HG02938 (cell line): Measurements from ENCODE around the gene DOCK4.

Source experiments
- ATAC-seq: cut with Tn5 transposase; IDR thresholded peaks from one replicate; pipeline ENCODE4 v1.9.1; 2021; ENCODE audit warnings: mild to moderate bottlenecking, moderate library complexity; ENCODE audit not compliant: unreplicated experiment

Gene DOCK4

DNA sequence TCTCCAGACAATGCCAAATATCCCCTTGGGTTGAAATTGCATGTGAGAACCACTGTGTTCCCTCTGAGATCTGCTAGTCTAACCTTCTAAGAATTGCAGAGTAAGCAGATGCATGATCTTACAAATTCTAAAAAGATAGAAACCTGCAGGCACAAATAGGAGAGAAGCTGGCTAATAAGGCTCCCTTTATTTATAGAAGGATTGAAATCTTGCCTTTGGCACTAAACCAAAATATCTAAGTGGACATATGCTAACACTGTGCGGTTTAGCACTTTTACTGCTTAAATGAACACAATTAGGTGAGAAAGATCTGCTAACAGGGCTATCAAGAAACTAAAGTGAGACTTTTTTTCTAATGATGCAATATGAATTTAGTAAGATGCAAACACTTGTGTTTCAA lies 225.5 kb downstream of the DOCK4 start:
- no peak for ATAC-seq

DNA sequence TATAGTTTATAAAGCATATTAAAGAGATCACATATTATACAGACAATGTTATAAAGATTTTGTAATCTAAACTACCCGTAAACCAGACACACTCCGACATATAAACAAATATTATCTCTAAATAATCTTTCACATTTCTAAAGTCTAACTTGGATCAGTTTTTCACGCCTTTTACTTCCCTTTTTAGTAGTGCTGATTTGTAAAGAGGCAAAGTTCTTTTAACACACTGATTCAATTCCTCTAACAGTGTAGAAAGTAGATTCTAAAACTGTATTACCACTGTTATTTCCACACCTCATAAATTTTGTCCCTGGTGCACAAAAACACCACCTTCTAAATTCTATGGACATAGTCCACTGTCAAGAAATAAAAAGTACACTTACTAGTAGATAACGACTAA lies 230.9 kb downstream of the DOCK4 start:
- no peak for ATAC-seq

DNA sequence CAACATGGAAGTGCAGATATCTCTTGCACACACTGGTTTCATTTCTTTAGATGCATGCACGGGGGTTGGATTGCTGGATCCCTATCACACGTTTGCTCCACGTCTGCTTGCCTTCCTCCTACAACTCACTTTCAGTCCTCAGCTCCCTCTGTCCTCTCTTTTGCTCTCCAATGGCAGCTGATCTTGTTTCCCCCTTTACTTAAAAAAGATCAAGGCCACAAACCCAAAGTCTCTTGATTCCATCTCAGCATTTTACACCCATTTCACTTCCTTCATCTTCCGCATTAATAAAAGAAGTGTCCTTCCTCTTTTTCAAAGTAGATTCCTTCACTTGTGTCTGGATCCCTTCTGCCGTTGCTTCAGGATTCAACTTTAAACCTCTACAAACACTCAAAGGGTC lies 245.2 kb downstream of the DOCK4 start:
- ATAC-seq, result no peak

DNA sequence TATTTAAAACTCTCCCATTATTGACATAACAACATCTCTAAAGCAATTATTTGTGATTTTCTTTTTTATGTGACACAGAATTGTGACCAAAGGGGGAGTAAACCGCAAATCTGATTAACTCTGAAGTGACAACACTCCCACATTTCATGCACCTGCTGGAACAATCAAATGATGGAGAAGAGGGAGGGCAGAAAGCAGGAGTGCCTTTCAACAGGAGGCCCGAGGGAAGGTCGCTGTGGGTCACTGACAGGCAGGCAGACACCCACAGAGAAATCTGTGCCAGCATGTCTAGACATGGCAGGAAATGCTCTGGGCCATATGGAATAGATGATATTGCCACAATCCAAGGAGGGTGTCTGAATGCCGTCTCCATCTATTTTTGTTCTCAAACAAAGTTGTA lies 247.3 kb downstream of the DOCK4 start:
- no peak for ATAC-seq

DNA sequence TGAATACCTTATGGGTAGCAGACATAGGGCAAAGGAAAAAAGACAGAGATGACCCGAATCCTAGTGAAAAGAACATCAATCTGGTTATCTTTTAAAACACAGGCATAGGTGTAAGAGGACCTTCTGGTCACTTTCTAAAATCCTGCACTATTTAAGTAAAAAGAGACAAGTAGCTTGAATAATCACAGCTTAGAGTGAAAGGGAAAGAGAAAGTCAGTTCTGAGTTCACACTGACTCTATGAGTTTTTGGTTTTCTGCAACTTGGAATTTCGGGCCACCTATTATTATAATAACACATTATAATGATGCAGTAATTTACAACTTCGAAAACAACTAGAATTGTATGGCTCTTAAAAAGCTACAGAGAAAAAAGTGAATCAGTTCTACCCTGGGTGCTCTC lies 247.8 kb downstream of the DOCK4 start:
- ATAC-seq, result no peak

DNA sequence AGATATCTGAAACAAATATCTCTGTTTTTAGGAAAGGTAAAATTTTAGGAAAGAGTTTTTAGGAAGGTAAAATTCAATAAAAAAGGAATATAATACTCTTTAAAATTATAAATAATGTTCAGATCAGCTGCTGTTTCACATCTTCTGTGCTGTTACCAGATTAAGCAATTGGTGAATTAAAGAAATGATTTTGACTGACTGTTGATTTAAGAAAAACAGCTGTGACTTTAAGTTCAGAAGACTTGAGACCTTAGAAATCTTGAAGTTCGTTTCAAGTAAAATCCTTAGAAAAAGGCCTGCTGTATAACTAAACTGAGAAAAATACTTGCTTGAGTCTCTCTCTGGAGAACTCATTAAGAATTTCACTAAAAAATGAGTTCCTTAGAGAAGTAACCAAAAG lies 250.6 kb downstream of the DOCK4 start:
- ATAC-seq, result no peak

DNA sequence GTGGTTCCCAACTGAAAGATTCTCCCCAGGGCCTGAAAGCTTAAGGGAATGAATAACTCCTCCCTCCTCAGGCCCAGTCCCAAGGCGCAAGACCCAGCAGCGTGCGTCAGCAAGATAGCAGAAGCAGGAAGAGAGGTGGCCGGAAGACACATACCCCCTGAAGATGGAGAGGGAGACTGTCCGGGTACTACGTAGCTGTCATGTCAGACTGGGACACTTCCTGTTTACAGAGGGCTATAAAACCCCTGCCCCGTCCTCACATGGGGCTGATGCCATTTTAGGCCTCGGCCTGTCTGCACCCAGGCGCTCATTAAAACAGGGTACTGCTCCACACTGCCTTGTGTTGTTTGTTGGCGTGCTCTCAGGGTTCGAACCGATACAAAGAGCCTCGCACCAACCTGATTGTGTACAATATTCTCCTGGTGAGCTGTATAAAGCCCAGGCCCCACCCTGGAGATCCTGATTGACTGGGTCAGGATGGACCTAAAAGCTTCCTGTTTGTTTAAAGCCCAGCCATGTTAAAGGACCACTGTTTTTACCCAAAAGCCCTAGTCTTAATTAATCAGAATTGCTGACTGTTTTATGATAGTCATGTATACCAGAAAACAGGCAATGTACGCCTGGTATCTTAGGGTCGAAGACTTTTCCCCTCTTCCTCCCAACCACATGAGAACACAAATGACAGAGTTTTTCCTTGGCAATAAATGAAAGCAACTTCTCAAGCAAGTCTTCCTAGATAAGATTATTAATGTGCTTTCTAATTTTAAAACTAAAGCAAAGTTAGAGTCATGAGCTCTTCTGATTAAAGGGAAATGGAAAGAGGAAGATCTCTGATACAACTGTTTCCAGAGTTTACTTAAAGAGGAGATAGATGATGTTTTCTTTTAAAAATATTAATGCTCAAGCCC lies 251.5 kb downstream of the DOCK4 start:
- no peak for ATAC-seq

DNA sequence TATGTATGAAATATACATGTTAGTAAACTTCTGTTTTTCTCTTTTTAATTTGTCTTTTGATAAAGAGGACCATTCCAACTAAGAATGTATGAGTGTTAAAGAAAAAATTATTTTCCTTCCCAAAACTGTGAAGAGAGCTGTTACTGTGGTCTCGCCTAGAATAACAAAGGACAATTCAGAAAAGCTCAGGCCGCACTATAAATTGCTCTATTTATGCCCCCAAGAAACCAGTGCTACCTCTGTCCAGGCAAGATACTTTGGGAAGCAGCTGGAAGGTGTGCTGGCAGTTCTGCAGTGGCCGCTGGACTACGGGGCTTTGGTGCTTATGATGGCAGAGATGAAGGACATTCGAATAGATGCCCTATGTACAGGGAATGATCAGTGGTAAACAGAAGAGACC lies 252.1 kb downstream of the DOCK4 start:
- ATAC-seq, result no peak

DNA sequence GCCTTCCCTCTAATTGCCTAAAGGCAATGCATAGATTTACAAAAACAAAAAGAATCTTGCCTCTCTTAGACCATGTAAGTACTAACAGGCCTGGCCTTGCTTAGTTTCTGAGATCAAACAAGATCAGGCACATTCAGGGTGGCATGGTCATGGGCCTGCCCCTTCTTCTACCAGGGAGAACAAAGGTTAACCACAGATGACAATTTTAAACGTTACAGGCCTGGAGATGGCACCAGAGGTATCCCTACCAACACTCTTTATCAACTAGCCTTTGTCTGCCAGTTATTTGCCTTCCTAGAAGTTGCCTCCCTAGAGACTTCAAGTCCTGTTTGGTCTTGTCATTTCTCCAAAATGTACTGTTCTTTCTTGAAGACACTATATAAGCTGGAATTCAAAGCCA lies 252.6 kb downstream of the DOCK4 start:
- ATAC-seq, result no peak

DNA sequence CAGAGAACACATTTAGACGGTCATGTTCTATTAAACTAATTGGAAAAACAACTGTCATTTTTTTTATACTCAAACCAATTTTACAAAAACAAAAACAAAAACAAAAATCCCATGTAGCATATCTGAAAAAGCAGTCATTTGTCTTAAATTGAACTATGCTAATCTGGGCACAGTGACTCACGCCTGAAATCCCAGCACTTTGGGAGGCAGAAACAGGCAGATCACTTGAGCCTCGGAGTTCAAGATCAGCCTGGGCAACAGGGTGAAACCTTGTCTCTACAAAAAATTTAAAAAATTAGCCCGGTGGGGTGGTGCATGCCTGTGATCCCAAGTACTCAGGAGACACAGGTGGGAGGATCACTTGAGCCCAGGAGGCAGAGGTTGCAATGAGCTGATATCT lies 253.4 kb downstream of the DOCK4 start:
- ATAC-seq, result no peak

DNA sequence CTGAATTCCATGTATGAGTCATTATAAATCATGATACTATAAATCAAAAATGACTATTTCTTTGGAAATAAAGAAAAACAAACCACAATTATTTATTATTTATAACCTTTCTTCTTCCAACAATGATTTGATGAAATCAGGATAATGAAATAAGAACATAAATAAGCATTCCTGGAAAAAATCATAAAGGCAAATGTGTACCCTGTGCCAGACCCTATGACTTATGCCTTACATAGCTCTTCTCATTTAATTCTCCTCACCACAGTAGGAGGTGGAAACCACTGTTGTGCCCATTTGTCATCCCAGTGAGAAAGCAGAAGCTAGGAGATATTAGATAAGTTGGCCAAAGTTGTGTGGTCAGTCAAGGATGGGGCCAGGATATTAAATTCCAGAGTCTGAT lies 255.1 kb downstream of the DOCK4 start:
- ATAC-seq, result no peak

DNA sequence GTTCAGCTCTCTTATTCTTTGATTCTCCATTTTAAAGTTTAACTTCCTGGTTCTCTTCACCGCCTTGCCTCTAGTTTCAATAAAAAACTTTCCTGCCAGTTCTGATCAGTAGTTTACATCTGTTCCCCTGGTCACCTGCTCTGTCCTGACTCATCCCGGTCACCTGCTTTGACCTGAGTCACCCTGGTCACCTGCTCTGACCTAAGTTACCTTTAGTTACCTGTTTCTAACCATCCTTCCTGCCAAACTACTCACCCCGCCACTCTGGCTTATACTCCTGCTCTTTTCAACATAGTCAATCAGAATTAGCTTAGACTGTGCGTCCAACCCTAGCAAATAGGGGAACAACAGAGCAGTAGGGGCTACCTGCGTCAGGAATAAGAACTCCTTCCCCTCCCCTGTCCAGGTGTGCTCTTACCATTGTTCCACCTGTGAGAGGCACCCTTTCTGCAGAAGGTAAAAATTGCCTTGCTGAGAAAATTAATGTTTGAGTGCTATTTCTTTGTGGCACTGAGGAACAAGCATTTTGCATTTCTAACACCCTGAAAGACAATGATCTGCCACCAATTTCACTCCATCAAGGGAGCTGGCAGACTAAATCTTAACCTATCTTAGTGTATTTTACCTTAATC lies 263.6 kb downstream of the DOCK4 start:
- no peak for ATAC-seq

DNA sequence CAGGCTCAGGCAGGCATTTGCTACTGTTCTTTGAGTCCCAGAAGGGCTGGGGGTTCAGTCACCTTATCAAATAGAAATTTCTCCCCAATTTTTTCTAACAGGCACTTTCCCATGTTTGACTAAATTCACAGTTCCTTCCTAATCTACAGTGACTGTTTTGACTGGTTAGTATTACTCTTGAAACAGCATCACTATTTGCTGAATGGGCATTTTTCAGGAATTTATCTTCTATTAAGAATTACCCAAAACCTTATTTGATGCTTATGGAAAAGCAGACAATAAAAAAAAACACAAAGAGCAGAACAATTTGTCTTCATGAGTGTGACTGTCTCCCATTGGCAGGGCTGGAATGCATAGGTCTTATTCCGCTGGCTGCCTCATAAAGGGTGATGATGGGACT lies 269.0 kb downstream of the DOCK4 start:
- no peak for ATAC-seq

DNA sequence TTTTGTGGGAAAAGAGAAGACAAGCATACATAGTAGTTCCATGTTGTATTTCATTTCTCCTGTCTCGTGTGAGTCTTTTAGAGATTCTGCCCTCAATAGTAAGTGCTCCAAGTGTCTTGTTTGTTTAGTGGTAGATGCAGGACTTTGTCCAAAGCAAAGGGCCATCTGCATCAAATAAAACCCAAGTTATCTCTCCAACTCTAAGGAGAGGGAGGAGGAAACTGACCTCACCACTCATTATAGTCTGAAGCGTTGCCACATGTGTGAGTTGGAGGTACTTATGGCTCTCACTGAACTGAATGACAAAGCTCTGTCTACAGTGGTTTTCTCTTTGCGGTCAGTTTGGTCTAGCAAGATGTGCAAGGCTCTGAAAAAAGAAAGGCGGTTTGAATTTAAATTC lies 272.6 kb downstream of the DOCK4 start:
- ATAC-seq, result no peak

DNA sequence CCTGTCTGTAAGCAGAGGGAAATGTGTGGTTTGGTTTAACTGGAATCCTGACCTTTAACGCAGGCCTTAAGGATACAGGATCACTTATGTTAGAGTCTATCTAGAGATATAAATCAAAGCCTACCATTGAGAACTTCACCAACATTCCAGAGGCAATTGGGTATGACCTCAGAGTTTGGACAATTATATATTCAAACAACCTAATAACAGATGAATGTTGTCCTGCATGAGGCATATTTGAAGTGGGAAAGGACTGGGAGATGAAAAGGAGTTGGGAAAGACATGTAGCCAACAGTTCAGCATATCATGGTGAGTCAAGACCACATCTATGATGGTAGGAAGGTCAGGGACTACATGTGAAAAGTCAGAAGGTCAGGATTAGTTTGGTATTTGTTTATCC lies 274.2 kb downstream of the DOCK4 start:
- ATAC-seq, result no peak

DNA sequence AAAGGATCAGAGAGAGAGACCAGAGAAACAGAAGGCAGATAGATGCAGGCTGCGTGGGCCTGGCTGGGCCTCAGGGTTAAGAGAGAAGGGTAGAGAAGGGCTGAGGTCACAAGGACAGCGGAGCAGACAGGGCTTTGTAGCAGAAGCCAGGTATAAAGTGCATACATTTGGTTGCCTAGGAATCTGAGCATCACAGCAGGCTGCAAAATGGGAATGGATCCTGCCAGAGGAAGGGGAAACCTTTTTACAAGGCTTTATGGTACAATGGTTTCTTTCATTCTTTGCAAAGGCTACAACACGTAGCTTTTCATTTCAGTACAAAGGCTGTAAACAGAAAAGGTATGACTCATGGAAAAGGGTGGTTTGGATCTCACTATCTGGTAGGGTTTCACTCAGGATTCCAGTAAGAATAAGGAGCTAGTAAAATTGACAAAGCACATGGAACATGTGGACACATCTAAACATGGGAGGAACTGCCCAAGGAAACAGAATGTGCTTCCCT lies 275.1 kb downstream of the DOCK4 start:
- no peak for ATAC-seq

DNA sequence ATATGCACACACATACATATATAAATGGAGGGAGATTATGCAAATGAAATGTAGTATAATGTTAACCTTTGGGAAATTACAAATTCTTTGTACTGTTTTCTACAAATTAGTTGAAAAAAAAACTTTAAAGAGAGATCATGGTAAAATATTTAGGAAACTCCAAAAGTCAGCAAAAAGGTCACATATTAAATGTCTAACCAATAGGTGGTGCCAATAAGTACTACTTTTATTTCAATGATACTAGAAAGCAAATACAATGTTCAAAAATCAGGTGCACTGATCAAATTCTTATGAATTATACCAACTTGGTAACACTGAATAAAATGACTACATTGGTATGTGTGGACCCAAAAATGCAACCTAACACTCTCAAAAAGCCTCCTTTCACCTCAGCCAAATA lies 276.9 kb downstream of the DOCK4 start:
- no peak for ATAC-seq

DNA sequence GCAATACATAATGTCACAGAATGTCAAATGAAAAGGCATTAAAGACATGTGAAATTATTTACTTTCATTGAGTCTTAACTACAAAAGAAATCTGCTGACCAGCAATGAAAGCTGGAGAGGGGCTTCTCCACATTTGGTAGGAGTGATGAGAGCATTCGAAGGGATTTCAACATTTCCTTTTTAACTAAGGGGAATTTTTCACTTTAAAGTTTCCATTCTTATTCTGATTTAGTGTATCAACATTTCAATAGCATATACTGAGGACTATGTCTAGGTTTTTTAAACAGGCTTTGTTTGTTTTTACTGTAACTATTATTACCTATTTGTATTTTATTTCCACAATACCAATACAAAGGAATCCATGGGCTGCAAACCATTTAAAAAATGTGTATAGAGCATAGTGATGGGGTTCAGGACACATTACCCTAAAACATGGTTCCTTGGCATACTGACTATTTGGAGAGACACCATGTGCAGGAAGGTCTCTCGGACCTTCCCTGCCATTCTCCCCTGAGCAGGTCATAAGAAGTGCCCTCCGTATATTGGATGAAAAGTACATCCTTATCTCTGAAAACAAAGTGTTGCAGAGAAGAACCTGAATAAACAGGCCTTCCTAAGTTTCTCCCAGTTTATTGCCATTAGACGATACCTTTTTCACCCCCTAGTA lies 278.7 kb downstream of the DOCK4 start:
- no peak for ATAC-seq

DNA sequence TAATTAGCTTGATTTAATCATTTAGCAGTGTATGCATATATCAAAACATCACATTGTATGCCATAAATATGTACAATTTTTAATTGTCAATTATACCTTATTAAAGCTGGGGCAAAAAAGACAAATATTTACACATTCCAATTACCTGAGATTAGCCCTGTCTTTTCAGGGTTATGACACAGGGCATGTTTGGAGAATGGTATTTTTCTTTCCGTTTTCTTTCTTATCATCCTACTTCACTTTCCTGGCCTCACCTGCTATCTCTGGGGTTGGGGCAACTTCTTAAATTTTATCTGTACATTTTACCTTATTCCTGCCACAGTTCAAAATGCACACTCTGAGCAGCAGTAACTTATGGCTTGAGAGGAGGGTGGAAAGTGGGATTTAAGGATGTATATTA lies 285.9 kb downstream of the DOCK4 start:
- ATAC-seq, result no peak

DNA sequence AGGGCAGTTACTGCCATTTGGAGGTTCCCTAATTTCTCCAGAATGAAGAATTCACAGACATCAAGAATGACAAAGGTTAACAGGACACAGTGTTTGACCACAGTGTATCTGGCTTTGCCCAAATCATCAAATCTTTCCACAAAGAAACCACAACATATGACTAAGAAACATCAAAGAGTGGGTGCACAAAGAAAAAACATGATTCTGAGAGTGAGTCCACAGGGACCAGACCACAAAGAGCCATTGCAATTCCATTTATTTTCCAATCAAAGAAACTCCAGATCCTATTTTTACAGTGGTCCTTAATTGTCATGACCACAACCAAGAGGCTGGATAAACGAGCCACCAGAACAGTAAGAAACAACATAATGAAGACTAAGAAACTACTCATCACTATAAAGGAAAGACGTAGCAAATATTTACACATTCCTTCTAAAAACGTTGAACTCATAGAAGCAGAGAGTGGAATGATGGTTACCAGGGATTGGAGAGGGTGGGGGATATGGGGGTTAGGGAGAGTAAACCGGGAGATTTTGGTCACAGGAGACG lies 286.5 kb downstream of the DOCK4 start:
- no peak for ATAC-seq

DNA sequence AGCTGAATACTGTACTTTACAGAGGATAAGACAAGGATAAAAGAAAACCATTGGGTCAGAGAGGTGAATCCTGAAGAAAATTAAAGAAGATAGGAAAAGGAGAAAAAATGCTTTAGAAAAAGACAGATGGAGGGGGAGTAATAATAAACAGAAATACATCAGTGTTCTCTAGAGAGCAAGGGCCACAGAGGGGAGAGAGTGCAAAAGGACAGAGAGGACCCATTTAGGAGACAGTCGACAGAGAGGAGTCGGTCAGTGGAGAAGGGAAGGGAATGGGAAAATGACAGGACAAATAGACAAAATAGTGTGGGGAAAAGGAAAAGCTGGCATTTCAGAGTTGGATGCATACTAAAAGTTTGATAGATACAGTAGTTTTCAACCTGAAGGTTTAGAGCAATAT lies 287.0 kb downstream of the DOCK4 start:
- no peak for ATAC-seq

DNA sequence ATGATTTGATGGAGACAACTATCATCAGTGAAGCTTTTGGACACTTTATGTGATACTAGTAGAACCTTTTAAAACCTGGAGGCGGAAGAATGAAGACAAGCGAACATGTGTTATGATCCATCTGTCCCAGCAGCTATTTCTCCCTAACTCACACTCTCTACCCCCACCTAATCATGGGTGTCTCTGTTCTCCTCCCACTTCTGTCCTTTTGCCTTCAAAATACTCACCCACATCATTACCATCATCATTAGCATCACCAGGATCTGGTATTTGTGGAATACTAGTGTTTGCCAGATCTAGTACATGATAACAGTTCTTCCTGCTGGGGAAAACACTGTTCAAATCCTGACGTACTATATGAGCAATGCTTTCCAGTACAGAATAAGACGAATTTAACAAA lies 287.7 kb downstream of the DOCK4 start:
- ATAC-seq, result no peak
